Vagina (tissue), 2 donors: ENCODE measurements around the gene NOS3. TPM values are rescaled to one million over a fixed set of nuclear protein-coding genes. Genes with fewer than 3 reads are reported as not detected.
"Not testable (repeated sequence)": the region's sequence is repeated elsewhere in the genome, so short reads cannot be mapped to it uniquely, and the experiment has no call there.

Source experiments
- DNase-seq, 2 donors: peaks; one replicate each; pipeline ENCODE4 v3.0.0-alpha.2; 2017; ENCODE audit errors: extremely low spot score in 2 of 2
- H3K27ac ChIP-seq: fragments of 200-600 bp; sonication (generic); one replicate; pipeline ENCODE4 v1.5.1; 2019
- H3K27me3 ChIP-seq: fragments of 200-600 bp; sonication (generic); one replicate; pipeline ENCODE4 v1.5.1; 2019
- H3K36me3 ChIP-seq, 2 donors: fragments of 200-600 bp; sonication (generic); one replicate each; pipeline ENCODE4 v1.5.1; 2017 to 2019
- H3K4me1 ChIP-seq: fragments of 200-600 bp; sonication (generic); one replicate; pipeline ENCODE4 v1.5.1; 2019
- H3K4me3 ChIP-seq, 2 donors: fragments of 200-600 bp; sonication (generic); 1 replicate in 1 of 2; 2 replicates in 1 of 2; pipeline ENCODE4 v1.5.1; 2016 to 2019
- H3K9me3 ChIP-seq: fragments of 200-600 bp; sonication (generic); one replicate; pipeline ENCODE4 v1.5.1; 2019
- CTCF ChIP-seq, 3 experiments: fragments of 450-650 bp in 2 of 3; fragments of 200-600 bp in 1 of 3; sonication (generic) in 1 of 3; IDR thresholded peaks; one replicate each; pipeline ENCODE4 v1.5.1; 2017 to 2019; ENCODE audit warnings: antibody characterized with exemption in 3 of 3, mild to moderate bottlenecking in 2 of 3, moderate library complexity in 2 of 3
- POLR2A ChIP-seq, 2 donors: fragments of 450-650 bp; IDR thresholded peaks; one replicate each; pipeline ENCODE4 v1.6.1; 2017; ENCODE audit warnings: antibody characterized with exemption in 2 of 2, mild to moderate bottlenecking in 2 of 2, moderate library complexity in 2 of 2
- POLR2AphosphoS5 ChIP-seq, 2 donors: sonication (generic); formaldehyde crosslinking; IDR thresholded peaks; one replicate each; pipeline ENCODE4 v1.9.0; 2017; ENCODE audit warnings: antibody characterized with exemption in 2 of 2, mild to moderate bottlenecking in 2 of 2, low read depth in 1 of 2; ENCODE audit not compliant: insufficient read depth in 1 of 2
- intact Hi-C: fragments of 100-400 bp; cut with DNase I; formaldehyde crosslinking; loops from one replicate; pipeline ENCODE4 v1.15.1; 2023
- total RNA-seq: library from RNA; depleted of rRNA; stranded (reverse); fragments of >200 nt; gene quantifications from one replicate; pipeline ENCODE4 v1.2.3, GENCODE V29; 2016

NOS3 gene
- total RNA-seq, 1 donor from 2014 or later, result 22.8 TPM

DNA sequence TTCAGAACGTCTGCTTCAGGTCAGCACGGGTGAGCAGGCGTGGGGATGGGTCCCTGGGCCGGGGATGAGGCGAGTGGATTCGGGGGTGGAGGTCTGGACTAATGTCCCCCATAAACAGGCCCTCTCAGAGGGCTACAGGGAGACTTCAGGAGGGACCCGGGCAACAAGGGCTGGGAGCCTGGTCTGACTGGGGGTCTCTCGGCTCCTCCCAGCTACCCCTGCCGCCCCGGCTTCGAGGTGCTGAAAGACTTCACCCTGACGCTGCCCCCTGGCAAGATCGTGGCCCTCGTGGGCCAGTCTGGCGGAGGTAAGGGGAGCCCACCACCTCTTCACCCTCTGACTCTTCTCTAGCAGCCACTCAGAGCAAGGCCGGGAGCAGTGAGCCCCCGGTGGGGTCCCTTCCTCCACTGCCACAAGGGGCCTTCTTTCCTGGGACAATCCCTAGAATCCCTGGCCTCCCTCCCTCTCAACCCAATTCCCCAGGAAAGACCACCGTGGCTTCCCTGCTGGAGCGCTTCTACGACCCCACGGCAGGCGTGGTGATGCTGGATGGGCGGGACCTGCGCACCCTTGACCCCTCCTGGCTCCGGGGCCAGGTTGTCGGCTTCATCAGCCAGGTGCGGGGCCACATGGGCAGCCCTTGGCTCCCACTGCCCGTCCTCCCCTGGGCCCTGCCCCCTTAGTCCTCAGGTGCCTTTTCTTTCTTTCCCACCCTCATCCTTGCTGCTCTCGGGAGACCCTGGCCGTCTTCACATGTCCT lies 50.0 kb downstream of the NOS3 start:
- Histone ChIP-seq H3K36me3 (peaks cover 0 to 15% of the 10 kb centered on the region in 2 donors), H3K4me1 (peaks cover 21% of the 10 kb centered on the region), H3K9me3 (no peaks in the 10 kb centered on the region), H3K27me3 (no peaks in the 10 kb centered on the region), H3K4me3 (no peak overlapping the region), H3K27ac (no peak overlapping the region)
- no peak for TF ChIP-seq POLR2A (IDR thresholded peaks at IDR 0.05)
- no peak for TF ChIP-seq CTCF (IDR thresholded peaks at IDR 0.05)
- TF ChIP-seq POLR2AphosphoS5 (IDR thresholded peaks at IDR 0.05; ENCODE audit: insufficient read depth in 1 of 2, low read depth in 1 of 2), result no peak
- DNase-seq, result no peak
- intact Hi-C loops, result no loop called here

- DNase-seq, intact Hi-C loops, H3K27ac ChIP-seq, H3K9me3 ChIP-seq, H3K4me3 ChIP-seq, H3K36me3 ChIP-seq, H3K27me3 ChIP-seq: not testable (repeated sequence)
- peaks cover 34% of the 10 kb centered on the region for H3K4me1 ChIP-seq
Measured at GRCh38 chr7:151043449-151043848, 52.6 kb downstream of the NOS3 start.

DNA sequence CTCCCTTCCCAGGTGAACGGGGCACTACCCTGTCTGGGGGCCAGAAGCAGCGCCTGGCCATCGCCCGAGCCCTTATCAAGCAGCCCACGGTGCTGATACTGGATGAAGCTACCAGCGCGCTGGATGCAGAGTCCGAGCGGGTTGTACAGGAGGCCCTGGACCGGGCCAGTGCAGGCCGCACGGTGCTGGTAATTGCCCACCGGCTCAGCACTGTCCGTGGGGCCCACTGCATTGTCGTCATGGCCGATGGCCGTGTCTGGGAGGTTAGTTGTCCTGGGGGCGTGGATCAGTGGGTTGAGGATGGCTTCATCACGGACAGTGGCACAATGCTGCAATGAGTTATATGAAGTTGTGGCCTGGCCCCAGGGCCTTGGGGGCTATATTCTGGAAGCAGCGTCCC lies 53.1 kb downstream of the NOS3 start:
- H3K27me3 ChIP-seq, result no peaks in the 10 kb centered on the region
- peaks cover 0 to 3% of the 10 kb centered on the region in 2 donors for H3K36me3 ChIP-seq

GRCh38 chr7:151045262-151045661 lies 54.4 kb downstream of the NOS3 start:
- no peak overlapping the region for H3K4me3 ChIP-seq
- H3K36me3 ChIP-seq, result peaks cover 0 to 3% of the 10 kb centered on the region in 2 donors
- H3K9me3 ChIP-seq, result no peaks in the 10 kb centered on the region
- TF ChIP-seq POLR2AphosphoS5 (IDR thresholded peaks at IDR 0.05; ENCODE audit: insufficient read depth in 1 of 2, low read depth in 1 of 2), result no peak
- no peak for TF ChIP-seq POLR2A (IDR thresholded peaks at IDR 0.05)
- no peak for TF ChIP-seq CTCF (IDR thresholded peaks at IDR 0.05)
- DNase-seq, result no peak
- no peak overlapping the region for H3K27ac ChIP-seq
- H3K27me3 ChIP-seq, result no peaks in the 10 kb centered on the region
- peaks cover 16% of the 10 kb centered on the region for H3K4me1 ChIP-seq
- intact Hi-C loops, result no loop called here

More for the DNA sequence above, 53.1 kb downstream of the NOS3 start:
- intact Hi-C loops, result no loop called here
- DNase-seq, result no peak
- peaks cover 29% of the 10 kb centered on the region for H3K4me1 ChIP-seq
- TF ChIP-seq POLR2AphosphoS5 (IDR thresholded peaks at IDR 0.05; ENCODE audit: insufficient read depth in 1 of 2, low read depth in 1 of 2) (no peak), CTCF (IDR thresholded peaks at IDR 0.05) (no peak), POLR2A (IDR thresholded peaks at IDR 0.05) (no peak)
- H3K9me3 ChIP-seq, result no peaks in the 10 kb centered on the region
- no peak overlapping the region for H3K27ac ChIP-seq
- H3K4me3 ChIP-seq, result no peak overlapping the region

DNA sequence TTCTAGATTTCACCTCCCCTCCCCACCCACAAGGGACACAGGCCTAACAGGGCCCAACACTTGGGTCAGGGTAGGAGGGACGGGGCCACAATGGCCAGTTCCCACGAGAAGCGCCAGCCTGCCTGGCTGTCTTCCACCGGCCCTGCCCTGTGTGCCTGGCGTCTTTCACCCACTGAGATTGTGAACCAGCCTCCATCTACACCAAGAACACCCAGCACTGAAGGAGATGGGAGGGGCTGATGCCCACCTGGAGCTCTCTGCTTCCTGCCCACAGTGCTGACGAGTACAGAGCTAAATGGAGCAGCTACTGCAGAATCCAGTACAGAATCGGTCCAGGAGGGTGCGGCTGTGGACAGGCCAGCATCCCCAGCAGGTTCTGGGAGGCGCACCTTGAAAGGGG lies 55.1 kb downstream of the NOS3 start:
- intact Hi-C loops, result no loop called here
- Histone ChIP-seq H3K27me3 (no peaks in the 10 kb centered on the region), H3K4me1 (peaks cover 19% of the 10 kb centered on the region), H3K36me3 (peaks cover 0 to 3% of the 10 kb centered on the region in 2 donors), H3K27ac (no peak overlapping the region), H3K9me3 (no peaks in the 10 kb centered on the region), H3K4me3 (no peak overlapping the region)
- TF ChIP-seq CTCF (IDR thresholded peaks at IDR 0.05) (no peak), POLR2A (IDR thresholded peaks at IDR 0.05) (no peak), POLR2AphosphoS5 (IDR thresholded peaks at IDR 0.05; ENCODE audit: insufficient read depth in 1 of 2, low read depth in 1 of 2) (no peak)
- DNase-seq, result no peak
